Pancreas (tissue), 10 donors: ENCODE data around the gene WSCD2. TPM values are rescaled to one million over a fixed set of nuclear protein-coding genes. Genes with fewer than 3 reads are reported as not detected.
A peak's percentile ranks its signal among the peaks of the same experiment; 100 is the strongest.

Experiments used
- ATAC-seq, 4 donors: fragments of 200-7000 bp; cut with Tn5 transposase; one replicate each; pipeline versions ENCODE4 v1.8.0 to v1.9.1; 2020; ENCODE audit warnings: mild to moderate bottlenecking in 4 of 4, moderate library complexity in 4 of 4
- DNase-seq, 6 donors: peaks; one replicate each; pipeline ENCODE4 v3.0.0-alpha.2; 2020
- FAIRE-seq: peaks from 2 replicates; lab custom pipeline; 2012; peaks lifted over from hg19 to GRCh38; lab: Jason Lieb, UNC
- H3K27ac ChIP-seq, 4 donors: fragments of 200-600 bp; sonication (generic); 1 replicate in 3 of 4; 2 replicates in 1 of 4; pipeline versions ENCODE4 v1.5.0 to v1.8.0; 2020
- H3K27me3 ChIP-seq, 4 donors: fragments of 200-600 bp; one replicate each; pipeline ENCODE4 v1.8.0; 2021
- H3K36me3 ChIP-seq, 3 donors: fragments of 200-600 bp; sonication (generic) in 1 of 3; one replicate each; pipeline versions ENCODE4 v1.5.0 to v1.8.0; 2020 to 2021
- H3K4me1 ChIP-seq, 3 donors: fragments of 200-600 bp; one replicate each; pipeline ENCODE4 v1.8.0; 2021
- H3K4me3 ChIP-seq, 4 donors: fragments of 200-600 bp; sonication (generic) in 2 of 4; one replicate each; pipeline versions ENCODE4 v1.5.0 to v1.8.0; 2020 to 2021
- H3K9me3 ChIP-seq, 4 donors: fragments of 200-600 bp; one replicate each; pipeline ENCODE4 v1.8.0; 2021
- CTCF ChIP-seq, 4 donors: fragments of 200-600 bp; sonication (generic) in 3 of 4; IDR thresholded peaks; one replicate each; pipeline versions ENCODE4 v1.5.0 to v1.8.0; 2021; ENCODE audit warnings: antibody characterized with exemption in 4 of 4
- WGBS, 2 donors: extraction: QIAGEN DNeasy Blood & Tissue Kit; methylation state at CpG; one replicate each; pipeline ENCODE4 v1.1.7; 2013; 5-methylcytosine and 5-hydroxymethylcytosine counted together
- intact Hi-C, 3 donors: fragments of 100-400 bp; cut with DNase I; formaldehyde crosslinking; loops; one replicate each; pipeline versions ENCODE4 v1.11.1 to v1.14.2; 2022
- polyA plus RNA-seq, 2 donors: library from polyadenylated mRNA; stranded (reverse); fragments of 200-250 nt; gene quantifications; one replicate each; pipeline ENCODE4 v1.2.3, GENCODE V29; 2013
- total RNA-seq, 6 donors: library from RNA; stranded (reverse); fragmentation: NEBNext Ultra II Directional in 4 of 6; extraction: Animal tissue kit (Norgen Biotek cat#: 25700) in 4 of 6; gene quantifications; one replicate each; pipeline versions ENCODE4 v1.2.1 to v1.2.4, GENCODE V29; 2021 to 2023
- donor health status: healthy with polysubstance abuse.
- donor health status: DM: no; HTN: no; CAD: no; lungs with moderate emphysema.
- donor health status: DM: no; HTN: no; CAD: no.
- donor health status: control.
- donor health status: control.
- donor health status: Bipolar disorder and iron deficiency.
- donor health status: DM: yes; HTN: yes; CAD: no.
- donor health status: DM: no; HTN: no; CAD: no.
- donor health status: DM: no; HTN: no; CAD: no.
- donor health status: DM: yes; HTN: yes; CAD: no.

The WSCD2 gene
- total and polyA plus RNA-seq, 8 donors, result 0.14 to 5.8 (median 1.1) TPM; not detected in 1

- no peak for DNase-seq
- H3K36me3 ChIP-seq, result no peaks in the 10 kb centered on the region
- H3K27me3 ChIP-seq, result peaks cover 0 to 3% (median 0%) of the 10 kb centered on the region in 4 donors
- ATAC-seq, result no peak
- no peaks in the 10 kb centered on the region for H3K4me1 ChIP-seq
- WGBS, 2 donors, result 43 to 62% methylated on average over 6 of the region's 6 CpGs
- no peak for FAIRE-seq
- no peak overlapping the region for H3K4me3 ChIP-seq
- intact Hi-C loops, result no loop called here
- H3K9me3 ChIP-seq, result no peaks in the 10 kb centered on the region
- TF ChIP-seq CTCF (IDR thresholded peaks at IDR 0.05), result no peak
- H3K27ac ChIP-seq, result no peak overlapping the region
These were observed 44.8 kb downstream of the WSCD2 start for GRCh38 chr12:108173892-108174291.

GRCh38 chr12:108174641-108175040 lies 45.6 kb downstream of the WSCD2 start:
- Histone ChIP-seq H3K4me3 (no peak overlapping the region), H3K36me3 (no peaks in the 10 kb centered on the region), H3K27ac (no peak overlapping the region), H3K27me3 (peaks cover 0 to 3% (median 0%) of the 10 kb centered on the region in 4 donors), H3K9me3 (no peaks in the 10 kb centered on the region), H3K4me1 (no peaks in the 10 kb centered on the region)
- no peak for TF ChIP-seq CTCF (IDR thresholded peaks at IDR 0.05)
- DNase-seq (no peak), ATAC-seq (no peak), FAIRE-seq (no peak)
- 54 to 57% methylated on average over 6 of the region's 6 CpGs for WGBS, 2 donors
- intact Hi-C loops, result no loop called here

GRCh38 chr12:108175310-108175709 lies 46.2 kb downstream of the WSCD2 start:
- 15 to 18% methylated on average over 4 of the region's 4 CpGs for WGBS, 2 donors
- no peak overlapping the region for H3K27ac ChIP-seq
- no peaks in the 10 kb centered on the region for H3K36me3 ChIP-seq
- no peak for TF ChIP-seq CTCF (IDR thresholded peaks at IDR 0.05)
- H3K4me1 ChIP-seq, result no peaks in the 10 kb centered on the region
- ATAC-seq, result peak in 2 of 4 donors; percentile 38 to 54
- H3K9me3 ChIP-seq, result no peaks in the 10 kb centered on the region
- no peak overlapping the region for H3K4me3 ChIP-seq
- intact Hi-C loops, result no loop called here
- DNase-seq, result no peak
- FAIRE-seq, result no peak
- peaks cover 0 to 3% (median 0%) of the 10 kb centered on the region in 4 donors for H3K27me3 ChIP-seq

GRCh38 chr12:108176292-108176691 lies 47.2 kb downstream of the WSCD2 start:
- Histone ChIP-seq H3K36me3 (no peaks in the 10 kb centered on the region), H3K4me1 (no peaks in the 10 kb centered on the region), H3K27ac (no peak overlapping the region), H3K9me3 (no peaks in the 10 kb centered on the region), H3K27me3 (peaks cover 0 to 3% (median 0%) of the 10 kb centered on the region in 4 donors), H3K4me3 (no peak overlapping the region)
- 68 to 81% methylated on average over 3 of the region's 3 CpGs for WGBS, 2 donors
- DNase-seq, result no peak
- TF ChIP-seq CTCF (IDR thresholded peaks at IDR 0.05), result no peak
- intact Hi-C loops, result no loop called here
- FAIRE-seq, result no peak
- no peak for ATAC-seq

- Histone ChIP-seq H3K36me3 (no peaks in the 10 kb centered on the region), H3K4me1 (no peaks in the 10 kb centered on the region), H3K9me3 (no peaks in the 10 kb centered on the region), H3K27me3 (peaks cover 0 to 3% (median 0%) of the 10 kb centered on the region in 4 donors), H3K27ac (no peak overlapping the region), H3K4me3 (no peak overlapping the region)
- ATAC-seq (no peak), FAIRE-seq (no peak), DNase-seq (no peak)
- no peak for TF ChIP-seq CTCF (IDR thresholded peaks at IDR 0.05)
- WGBS, 2 donors, result 81 to 86% methylated on average over 3 of the region's 3 CpGs
- intact Hi-C loops, result no loop called here
These were observed 48.0 kb downstream of the WSCD2 start for GRCh38 chr12:108177131-108177530.
